SK-N-SH (cell line): ENCODE measurements around the gene HOXD13. TPM values are rescaled to one million over a fixed set of nuclear protein-coding genes. Genes with fewer than 3 reads are reported as not detected.

Experiments
- CTCF ChIA-PET: fragments of 300-600, 350-600 bp; formaldehyde crosslinking; extraction: SDS; loops from one replicate; lab custom pipeline; 2021; lab: Yijun Ruan, JAX
- POLR2A ChIA-PET: fragments of 350-600 bp; sonication (Branson Sonifier 250); formaldehyde crosslinking; extraction: SDS; loops from one replicate; lab custom pipeline; 2020; ENCODE audit warnings: antibody characterized with exemption, inconsistent platforms; lab: Yijun Ruan, JAX
- DNase-seq: peaks from one replicate; pipeline ENCODE4 v3.0.0; 2012
- H2AFZ ChIP-seq: fragments of 200-600 bp; sonication (generic); 2 replicates; pipeline ENCODE4 v1.8.1; 2016; ENCODE audit warnings: antibody characterized with exemption, mild to moderate bottlenecking, low read depth
- H3F3A ChIP-seq: fragments of 200-600 bp; sonication (generic); replicated peaks from 2 replicates; pipeline ENCODE3; 2016; ENCODE audit warnings: antibody characterized with exemption, mild to moderate bottlenecking; ENCODE audit not compliant: insufficient read depth
- H3K27ac ChIP-seq, 2 experiments: fragments of 200-500 bp in 1 of 2; fragments of 200-600 bp in 1 of 2; sonication (Bioruptor generic) in 1 of 2; sonication (generic), shearing (Covaris generic) in 1 of 2; 2 replicates each; pipeline versions ENCODE4 v1.5.1 to v1.6.1; 2014 to 2016; ENCODE audit warnings: low read depth in 2 of 2, inconsistent platforms in 1 of 2, low read length in 1 of 2, mild to moderate bottlenecking in 1 of 2, mixed read lengths in 1 of 2
- H3K27me3 ChIP-seq: fragments of 200-600 bp; sonication (generic), shearing (Covaris generic); 2 replicates; pipeline ENCODE4 v1.6.1; 2016; ENCODE audit warnings: mixed run types; ENCODE audit not compliant: insufficient read depth
- H3K36me3 ChIP-seq, 2 experiments: fragments of 200-500 bp in 1 of 2; fragments of 200-600 bp in 1 of 2; sonication (Bioruptor generic) in 1 of 2; sonication (generic) in 1 of 2; replicated peaks in 1 of 2; 2 replicates each; pipeline versions ENCODE3 to v1.5.1; 2014 to 2016; ENCODE audit warnings: low read length in 1 of 2, mild to moderate bottlenecking in 1 of 2; ENCODE audit not compliant: insufficient read depth in 2 of 2, control insufficient read depth in 1 of 2
- H3K4me1 ChIP-seq, 2 experiments: fragments of 200-500 bp in 1 of 2; fragments of 200-600 bp in 1 of 2; sonication (Bioruptor generic) in 1 of 2; sonication (generic), shearing (Covaris generic) in 1 of 2; 2 replicates each; pipeline versions ENCODE4 v1.5.1 to v1.6.1; 2014 to 2016; ENCODE audit warnings: low read depth in 1 of 2, low read length in 1 of 2, mixed run types in 1 of 2; ENCODE audit not compliant: insufficient read depth in 2 of 2, control insufficient read depth in 1 of 2
- H3K4me2 ChIP-seq: fragments of 200-600 bp; sonication (generic), shearing (Covaris generic); 2 replicates; pipeline ENCODE4 v1.6.1; 2017; ENCODE audit warnings: mixed run types
- H3K4me3 ChIP-seq, 2 experiments: fragments of 200-500 bp in 1 of 2; fragments of 200-600 bp in 1 of 2; sonication (Bioruptor generic) in 1 of 2; sonication (generic), shearing (Covaris generic) in 1 of 2; 2 replicates each; pipeline versions ENCODE4 v1.5.1 to v1.8.1; 2014 to 2016; ENCODE audit warnings: low read depth in 2 of 2, inconsistent platforms in 1 of 2, low read length in 1 of 2, mild to moderate bottlenecking in 1 of 2, mixed read lengths in 1 of 2, moderate library complexity in 1 of 2
- H3K79me2 ChIP-seq: fragments of 200-600 bp; sonication (generic); 2 replicates; pipeline ENCODE4 v1.8.1; 2017; ENCODE audit warnings: mild to moderate bottlenecking; ENCODE audit not compliant: insufficient read depth
- H3K9ac ChIP-seq: fragments of 200-600 bp; sonication (generic); 2 replicates; pipeline ENCODE4 v1.6.1; 2017; ENCODE audit warnings: mixed run types
- H3K9me2 ChIP-seq: fragments of 200-600 bp; sonication (generic); 2 replicates; pipeline ENCODE4 v1.6.1; 2017; ENCODE audit warnings: mixed run types
- H3K9me3 ChIP-seq: fragments of 200-600 bp; sonication (generic); 2 replicates; pipeline ENCODE4 v1.6.1; 2017; ENCODE audit warnings: mixed run types, mild to moderate bottlenecking, moderate library complexity
- H4K20me1 ChIP-seq: fragments of 200-600 bp; sonication (generic); 2 replicates; pipeline ENCODE4 v1.6.1; 2017; ENCODE audit warnings: mild to moderate bottlenecking, mixed run types; ENCODE audit not compliant: insufficient read depth
- EZH2phosphoT487 ChIP-seq: fragments of 200-600 bp; sonication (generic); IDR thresholded peaks from 2 replicates; pipeline ENCODE4 v1.6.1; 2017; ENCODE audit warnings: low read depth, mixed run types, mild to moderate bottlenecking, antibody characterized with exemption, moderate library complexity, borderline replicate concordance
- FOXJ3 ChIP-seq: sonication (generic); formaldehyde crosslinking; IDR thresholded peaks from 2 replicates; pipeline ENCODE4 v1.5.1; 2020; ENCODE audit warnings: mild to moderate bottlenecking, missing genetic modification reagents
- NRF1 ChIP-seq: IDR thresholded peaks from 2 replicates; pipeline ENCODE4 v1.6.1; 2012; ENCODE audit warnings: low read depth, mild to moderate bottlenecking, low read length
- POLR2AphosphoS5 ChIP-seq: IDR thresholded peaks from 2 replicates; pipeline ENCODE4 v1.6.1; 2012; ENCODE audit warnings: low read depth, low read length
- RCOR1 ChIP-seq: fragments of 150-350 bp; IDR thresholded peaks from 2 replicates; pipeline ENCODE4 v1.6.1; 2017; ENCODE audit warnings: antibody characterized with exemption, low read length
- SMC3 ChIP-seq: IDR thresholded peaks from 2 replicates; pipeline ENCODE4 v1.6.1; 2012; ENCODE audit warnings: low read depth, low read length, improper control_type of control experiment
- TEAD4 ChIP-seq: IDR thresholded peaks from 2 replicates; pipeline ENCODE4 v1.4.0; 2012; ENCODE audit warnings: mild to moderate bottlenecking, borderline replicate concordance; ENCODE audit not compliant: insufficient read depth
- YY1 ChIP-seq: IDR thresholded peaks from 2 replicates; pipeline ENCODE4 v1.4.0; 2012; ENCODE audit warnings: low read depth, mild to moderate bottlenecking
- WGBS: methylation state at CpG from one replicate; pipeline ENCODE4 v1.1.6; 2017; ENCODE audit warnings: low lambda C conversion rate; 5-methylcytosine and 5-hydroxymethylcytosine counted together
- polyA plus RNA-seq, 3 experiments: library from polyadenylated mRNA; depleted of rRNA; stranded (reverse); fragments of >200 nt; gene quantifications; 2 replicates each; pipeline ENCODE4 v1.2.3, GENCODE V29; 2012
- TF ChIP-seq, protein P1 (sequence below): fragments of 200-600 bp; sonication (generic); IDR thresholded peaks from 2 replicates; pipeline ENCODE4 v1.6.1; 2017; ENCODE audit warnings: antibody characterized with exemption, mild to moderate bottlenecking, moderate library complexity

The HOXD13 gene
- polyA plus RNA-seq, 1 of the 3 experiments (the other 2 are of a cell fraction): not detected

- TF ChIP-seq, protein P1, sequence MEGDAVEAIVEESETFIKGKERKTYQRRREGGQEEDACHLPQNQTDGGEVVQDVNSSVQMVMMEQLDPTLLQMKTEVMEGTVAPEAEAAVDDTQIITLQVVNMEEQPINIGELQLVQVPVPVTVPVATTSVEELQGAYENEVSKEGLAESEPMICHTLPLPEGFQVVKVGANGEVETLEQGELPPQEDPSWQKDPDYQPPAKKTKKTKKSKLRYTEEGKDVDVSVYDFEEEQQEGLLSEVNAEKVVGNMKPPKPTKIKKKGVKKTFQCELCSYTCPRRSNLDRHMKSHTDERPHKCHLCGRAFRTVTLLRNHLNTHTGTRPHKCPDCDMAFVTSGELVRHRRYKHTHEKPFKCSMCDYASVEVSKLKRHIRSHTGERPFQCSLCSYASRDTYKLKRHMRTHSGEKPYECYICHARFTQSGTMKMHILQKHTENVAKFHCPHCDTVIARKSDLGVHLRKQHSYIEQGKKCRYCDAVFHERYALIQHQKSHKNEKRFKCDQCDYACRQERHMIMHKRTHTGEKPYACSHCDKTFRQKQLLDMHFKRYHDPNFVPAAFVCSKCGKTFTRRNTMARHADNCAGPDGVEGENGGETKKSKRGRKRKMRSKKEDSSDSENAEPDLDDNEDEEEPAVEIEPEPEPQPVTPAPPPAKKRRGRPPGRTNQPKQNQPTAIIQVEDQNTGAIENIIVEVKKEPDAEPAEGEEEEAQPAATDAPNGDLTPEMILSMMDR: no peak
These were observed 2.6 kb upstream of the HOXD13 start (continued) for GRCh38 chr2:176089843-176090395.

GRCh38 chr2:176090862-176091261 lies 1.7 kb upstream of the HOXD13 start:
- WGBS: 57% methylated on average over 5 of the region's 5 CpGs
- Histone ChIP-seq H3K4me1 (peaks cover 0 to 14% of the 10 kb centered on the region in 2 experiments; a peak in 1 of 4 replicates), H3F3A (no peaks in the 10 kb centered on the region), H2AFZ (no peak overlapping the region), H3K27ac (no peak overlapping the region), H3K79me2 (no peaks in the 10 kb centered on the region), H4K20me1 (0 out of 2 replicates have a peak, but pooled peaks cover 3% of the 10 kb centered on the region), H3K27me3 (peaks cover 95% of the 10 kb centered on the region), H3K4me3 (no peak overlapping the region), H3K4me2 (no peak overlapping the region), H3K9me2 (no peaks in the 10 kb centered on the region), H3K9me3 (no peaks in the 10 kb centered on the region), H3K9ac (no peak overlapping the region), H3K36me3 (no peaks in the 10 kb centered on the region)
- CTCF ChIA-PET: interaction anchor here (1.0 to 13.5 kb wide), 5 partner anchors 8 to 887 kb away, joined by 4 to 264 read pairs (median 9); partner anchors contain the start of genes EVX2, HOXD10 and HOXD11
- no peak for DNase-seq
- POLR2A ChIA-PET: no interaction called here
- TF ChIP-seq YY1 (no peak), TEAD4 (no peak), SMC3 (no peak), RCOR1 (no peak), FOXJ3 (CRISPR knock-in tag) (no peak), POLR2AphosphoS5 (no peak)
- TF ChIP-seq, protein P1: no peak

GRCh38 chr2:176091329-176092258 lies 927 bp upstream of the HOXD13 start:
- H3K9me3 ChIP-seq: no peaks in the 10 kb centered on the region
- no peaks in the 10 kb centered on the region for H3K79me2 ChIP-seq
- 43% methylated on average over 29 of the region's 31 CpGs for WGBS
- peaks cover 0 to 11% of the 10 kb centered on the region in 2 experiments; a peak in 1 of 4 replicates for H3K4me1 ChIP-seq
- no peak overlapping the region for H3K9ac ChIP-seq
- H3K4me2 ChIP-seq: no peak overlapping the region
- ChIA-PET POLR2A (no interaction called here), CTCF (interaction anchor here (0.7 to 13.5 kb wide), 10 partner anchors 9 to 1392 kb away, joined by 3 to 264 read pairs (median 4); partner anchors contain the start of genes EVX2, HOXD10, HOXD11 and HOXD9)
- DNase-seq: no peak
- peaks cover 95% of the 10 kb centered on the region for H3K27me3 ChIP-seq
- no peak overlapping the region for H2AFZ ChIP-seq
- no peak overlapping the region for H3K4me3 ChIP-seq
- H4K20me1 ChIP-seq: 0 out of 2 replicates have a peak, but pooled peaks cover 3% of the 10 kb centered on the region
- TF ChIP-seq EZH2phosphoT487: peak; percentile 79; the same call in 1 of the 2 replicates
- no peak for TF ChIP-seq NRF1
- no peaks in the 10 kb centered on the region for H3F3A ChIP-seq
- no peaks in the 10 kb centered on the region for H3K9me2 ChIP-seq
- H3K36me3 ChIP-seq: no peaks in the 10 kb centered on the region
- H3K27ac ChIP-seq: no peak overlapping the region
